HG03066 (cell line): ENCODE data around the gene PCF11.
A peak's percentile ranks its signal among the peaks of the same experiment; 100 is the strongest.
"Not testable (repeated sequence)": the region's sequence is repeated elsewhere in the genome, so short reads cannot be mapped to it uniquely, and the experiment has no call there.

Experiments used
- ATAC-seq: cut with Tn5 transposase; IDR thresholded peaks from one replicate; pipeline ENCODE4 v1.9.1; 2021; ENCODE audit warnings: low read depth; ENCODE audit not compliant: unreplicated experiment

PCF11 gene

GRCh38 chr11:83156996-83157593 lies at the start of gene PCF11:
Gene PCF11, plus strand, starts transcription at chr11:83157131. Its CDS starts 309 bp downstream, at chr11:83157440.
- peak; percentile 9 for ATAC-seq

- ATAC-seq, result no peak
These were observed 44.0 kb upstream of the PCF11 start for GRCh38 chr11:83112886-83113285.

- ATAC-seq, result no peak
These were observed 41.9 kb upstream of the PCF11 start for GRCh38 chr11:83115026-83115425.

GRCh38 chr11:83115551-83115950 lies 41.4 kb upstream of the PCF11 start:
- ATAC-seq, result no peak

GRCh38 chr11:83116015-83116641 lies 40.8 kb upstream of the PCF11 start:
- no peak for ATAC-seq

GRCh38 chr11:83118814-83119213 lies 38.1 kb upstream of the PCF11 start:
- ATAC-seq, result no peak

GRCh38 chr11:83119216-83119615 lies 37.7 kb upstream of the PCF11 start:
- no peak for ATAC-seq

- ATAC-seq, result no peak
These were observed 36.6 kb upstream of the PCF11 start for GRCh38 chr11:83120327-83120726.

GRCh38 chr11:83122050-83122449 lies 34.9 kb upstream of the PCF11 start:
- ATAC-seq, result no peak

- no peak for ATAC-seq
These were observed 34.2 kb upstream of the PCF11 start for GRCh38 chr11:83122766-83123165.

GRCh38 chr11:83124636-83125424 lies 32.1 kb upstream of the PCF11 start:
- ATAC-seq, result no peak

- ATAC-seq, result no peak
These were observed 31.4 kb upstream of the PCF11 start for GRCh38 chr11:83125577-83125976.

- ATAC-seq, result no peak
These were observed 29.7 kb upstream of the PCF11 start for GRCh38 chr11:83127310-83127637.

GRCh38 chr11:83132191-83132590 lies 24.7 kb upstream of the PCF11 start:
- ATAC-seq, result no peak

- not testable (repeated sequence) for ATAC-seq
These were observed 23.7 kb upstream of the PCF11 start for GRCh38 chr11:83133266-83133665.

GRCh38 chr11:83139310-83139709 lies 17.6 kb upstream of the PCF11 start:
- no peak for ATAC-seq

GRCh38 chr11:83140691-83141455 lies 16.1 kb upstream of the PCF11 start:
- ATAC-seq, result peak; percentile 97

GRCh38 chr11:83147895-83148294 lies 9.0 kb upstream of the PCF11 start:
- no peak for ATAC-seq

GRCh38 chr11:83150450-83150849 lies 6.5 kb upstream of the PCF11 start:
- no peak for ATAC-seq

GRCh38 chr11:83151274-83151977 lies 5.5 kb upstream of the PCF11 start:
- ATAC-seq, result no peak

- no peak for ATAC-seq
These were observed 4.7 kb upstream of the PCF11 start for GRCh38 chr11:83152264-83152663.
